ENCODE data around the gene DCDC2C.
A peak's percentile ranks its signal among the peaks of the same experiment; 100 is the strongest.

Gene DCDC2C

DNA sequence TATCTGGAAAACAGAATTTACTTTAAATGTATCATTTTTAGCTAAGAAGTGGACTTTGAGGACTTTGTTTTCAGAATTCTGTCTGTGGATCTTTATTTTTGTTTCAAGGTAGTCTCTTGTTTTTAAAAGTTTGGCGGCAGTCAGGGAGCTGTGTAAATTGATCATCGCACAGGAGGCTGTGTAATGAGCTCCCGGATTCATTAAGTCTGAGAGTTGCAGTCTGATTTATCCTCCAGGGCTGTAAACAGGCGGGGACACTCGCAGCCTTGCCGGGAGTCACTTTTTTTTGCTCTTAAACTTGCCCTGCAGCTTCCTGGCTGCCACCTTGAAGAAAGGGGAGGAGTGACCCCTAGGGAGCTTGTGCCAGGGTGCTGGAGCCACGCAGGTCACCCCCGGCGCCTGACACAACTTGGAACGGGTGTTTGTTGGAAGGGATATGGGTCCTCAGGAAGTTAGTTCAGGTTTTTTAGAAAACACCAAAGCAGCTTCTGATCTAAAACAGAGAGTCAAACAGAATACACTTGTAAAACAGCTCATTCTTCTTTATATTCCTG, 76.2 kb downstream of the DCDC2C start:
- Histone ChIP-seq H3K27ac (ENCODE audit: low read depth, low read length) (no peak overlapping the region), H3K4me1 (ENCODE audit: control insufficient read depth in 5 of 5, insufficient read depth in 5 of 5, low read length in 5 of 5) (peaks cover 0 to 29% (median 4%) of the 10 kb centered on the region in 5 donors), H3K9me3 (ENCODE audit: control insufficient read depth in 5 of 5, low read length in 5 of 5) (no peaks in the 10 kb centered on the region), H3K27me3 (ENCODE audit: control insufficient read depth in 5 of 5, insufficient read depth in 4 of 5, low read length in 5 of 5) (peaks cover 0 to 24% (median 12%) of the 10 kb centered on the region in 5 donors), H3K4me3 (ENCODE audit: low read depth in 1 of 5, low read length in 5 of 5) (no peak overlapping the region), H3K36me3 (ENCODE audit: control insufficient read depth in 5 of 5, insufficient read depth in 5 of 5, low read length in 5 of 5) (no peaks in the 10 kb centered on the region), H3K9ac (ENCODE audit: low read length in 5 of 5) (no peak overlapping the region)

- H3K4me3 ChIP-seq (ENCODE audit: low read depth in 1 of 5, low read length in 5 of 5) = peak overlapping the region in 4 of 5 donors; percentile 12 to 45 (median 29)
These were observed 77.4 kb downstream of the DCDC2C start for GRCh38 chr2:3780477-3781402.

DNA sequence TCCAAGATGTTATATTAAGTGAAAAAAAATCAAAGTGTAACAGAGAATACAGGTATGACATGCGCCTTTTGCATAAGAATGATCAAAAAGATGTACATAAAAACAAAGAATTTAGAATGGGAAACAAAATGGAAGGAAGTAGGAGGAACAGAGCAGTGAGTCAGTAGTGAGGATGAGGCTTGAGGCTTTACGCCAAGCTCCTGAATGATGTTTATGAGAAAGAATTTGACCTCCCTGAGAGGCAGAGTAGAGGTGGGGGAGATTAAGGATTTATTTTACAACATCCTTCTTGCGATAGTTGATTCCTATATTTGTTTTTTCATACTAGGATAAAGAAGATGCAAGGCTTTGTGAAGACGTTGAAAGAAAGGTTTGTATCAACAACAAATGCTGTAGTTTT, 81.4 kb downstream of the DCDC2C start:
- Histone ChIP-seq H3K9me3 (ENCODE audit: control insufficient read depth in 5 of 5, low read length in 5 of 5) (no peaks in the 10 kb centered on the region), H3K4me3 (ENCODE audit: low read depth in 1 of 5, low read length in 5 of 5) (no peak overlapping the region), H3K4me1 (ENCODE audit: control insufficient read depth in 5 of 5, insufficient read depth in 5 of 5, low read length in 5 of 5) (peaks cover 0 to 13% (median 4%) of the 10 kb centered on the region in 5 donors), H3K27me3 (ENCODE audit: control insufficient read depth in 5 of 5, insufficient read depth in 4 of 5, low read length in 5 of 5) (peaks cover 0 to 6% (median 3%) of the 10 kb centered on the region in 5 donors), H3K36me3 (ENCODE audit: control insufficient read depth in 5 of 5, insufficient read depth in 5 of 5, low read length in 5 of 5) (no peaks in the 10 kb centered on the region), H3K27ac (ENCODE audit: low read depth, low read length) (no peak overlapping the region), H3K9ac (ENCODE audit: low read length in 5 of 5) (no peak overlapping the region)

More at GRCh38 chr2:3780477-3781402, 77.4 kb downstream of the DCDC2C start:
- no peak overlapping the region for H3K27ac ChIP-seq (ENCODE audit: low read depth, low read length)
- peaks cover 0 to 24% (median 12%) of the 10 kb centered on the region in 5 donors for H3K27me3 ChIP-seq (ENCODE audit: control insufficient read depth in 5 of 5, insufficient read depth in 4 of 5, low read length in 5 of 5)
- H3K4me1 ChIP-seq (ENCODE audit: control insufficient read depth in 5 of 5, insufficient read depth in 5 of 5, low read length in 5 of 5) = peaks cover 0 to 29% (median 4%) of the 10 kb centered on the region in 5 donors
- no peaks in the 10 kb centered on the region for H3K36me3 ChIP-seq (ENCODE audit: control insufficient read depth in 5 of 5, insufficient read depth in 5 of 5, low read length in 5 of 5)
- H3K9ac ChIP-seq (ENCODE audit: low read length in 5 of 5) = peak overlapping the region in 1 of 5 donors; percentile 53
- no peaks in the 10 kb centered on the region for H3K9me3 ChIP-seq (ENCODE audit: control insufficient read depth in 5 of 5, low read length in 5 of 5)

- peaks cover 0 to 6% (median 4%) of the 10 kb centered on the region in 5 donors for H3K4me1 ChIP-seq (ENCODE audit: control insufficient read depth in 5 of 5, insufficient read depth in 5 of 5, low read length in 5 of 5)
- no peak overlapping the region for H3K27ac ChIP-seq (ENCODE audit: low read depth, low read length)
- peaks cover 0 to 6% (median 0%) of the 10 kb centered on the region in 5 donors for H3K27me3 ChIP-seq (ENCODE audit: control insufficient read depth in 5 of 5, insufficient read depth in 4 of 5, low read length in 5 of 5)
- no peak overlapping the region for H3K4me3 ChIP-seq (ENCODE audit: low read depth in 1 of 5, low read length in 5 of 5)
- no peaks in the 10 kb centered on the region for H3K36me3 ChIP-seq (ENCODE audit: control insufficient read depth in 5 of 5, insufficient read depth in 5 of 5, low read length in 5 of 5)
- H3K9ac ChIP-seq (ENCODE audit: low read length in 5 of 5) = no peak overlapping the region
- no peaks in the 10 kb centered on the region for H3K9me3 ChIP-seq (ENCODE audit: control insufficient read depth in 5 of 5, low read length in 5 of 5)
These were observed 82.0 kb downstream of the DCDC2C start for GRCh38 chr2:3785220-3785889.

- Histone ChIP-seq H3K9ac (ENCODE audit: low read length in 5 of 5) (no peak overlapping the region), H3K4me1 (ENCODE audit: control insufficient read depth in 5 of 5, insufficient read depth in 5 of 5, low read length in 5 of 5) (peaks cover 0 to 2% (median 0%) of the 10 kb centered on the region in 5 donors), H3K36me3 (ENCODE audit: control insufficient read depth in 5 of 5, insufficient read depth in 5 of 5, low read length in 5 of 5) (no peaks in the 10 kb centered on the region), H3K27me3 (ENCODE audit: control insufficient read depth in 5 of 5, insufficient read depth in 4 of 5, low read length in 5 of 5) (peaks cover 0 to 6% (median 0%) of the 10 kb centered on the region in 5 donors), H3K9me3 (ENCODE audit: control insufficient read depth in 5 of 5, low read length in 5 of 5) (no peaks in the 10 kb centered on the region), H3K4me3 (ENCODE audit: low read depth in 1 of 5, low read length in 5 of 5) (no peak overlapping the region), H3K27ac (ENCODE audit: low read depth, low read length) (no peak overlapping the region)
These were observed 82.5 kb downstream of the DCDC2C start for GRCh38 chr2:3785890-3786273.

DNA sequence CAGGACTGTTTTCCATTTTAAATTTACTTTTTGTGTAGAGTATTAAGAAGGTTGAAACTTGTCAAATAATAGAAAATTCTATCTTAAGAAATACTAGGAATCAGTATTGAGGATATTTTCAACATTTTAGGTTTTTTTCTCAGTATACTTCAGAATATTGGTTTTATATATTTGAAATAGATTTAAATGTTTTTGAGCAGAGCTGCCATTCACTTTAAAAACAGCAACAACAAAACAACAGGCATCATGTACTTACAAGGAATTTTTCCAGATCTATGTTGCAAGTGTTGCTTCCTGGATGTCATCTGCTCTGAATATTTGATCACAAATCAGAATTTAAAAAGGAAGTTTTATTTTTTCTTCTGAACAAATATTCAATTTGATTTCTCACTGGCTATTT, 84.4 kb downstream of the DCDC2C start:
- peaks cover 0 to 2% (median 0%) of the 10 kb centered on the region in 5 donors for H3K4me1 ChIP-seq (ENCODE audit: control insufficient read depth in 5 of 5, insufficient read depth in 5 of 5, low read length in 5 of 5)
- H3K4me3 ChIP-seq (ENCODE audit: low read depth in 1 of 5, low read length in 5 of 5) = no peak overlapping the region
- H3K9ac ChIP-seq (ENCODE audit: low read length in 5 of 5) = no peak overlapping the region
- peaks cover 0 to 6% (median 0%) of the 10 kb centered on the region in 5 donors for H3K27me3 ChIP-seq (ENCODE audit: control insufficient read depth in 5 of 5, insufficient read depth in 4 of 5, low read length in 5 of 5)
- H3K27ac ChIP-seq (ENCODE audit: low read depth, low read length) = no peak overlapping the region
- no peaks in the 10 kb centered on the region for H3K9me3 ChIP-seq (ENCODE audit: control insufficient read depth in 5 of 5, low read length in 5 of 5)
- no peaks in the 10 kb centered on the region for H3K36me3 ChIP-seq (ENCODE audit: control insufficient read depth in 5 of 5, insufficient read depth in 5 of 5, low read length in 5 of 5)

GRCh38 chr2:3789256-3789655, 85.9 kb downstream of the DCDC2C start:
- Histone ChIP-seq H3K27me3 (ENCODE audit: control insufficient read depth in 5 of 5, insufficient read depth in 4 of 5, low read length in 5 of 5) (peaks cover 0 to 6% (median 0%) of the 10 kb centered on the region in 5 donors), H3K4me1 (ENCODE audit: control insufficient read depth in 5 of 5, insufficient read depth in 5 of 5, low read length in 5 of 5) (peaks cover 0 to 2% (median 0%) of the 10 kb centered on the region in 5 donors), H3K9me3 (ENCODE audit: control insufficient read depth in 5 of 5, low read length in 5 of 5) (no peaks in the 10 kb centered on the region), H3K4me3 (ENCODE audit: low read depth in 1 of 5, low read length in 5 of 5) (no peak overlapping the region), H3K9ac (ENCODE audit: low read length in 5 of 5) (no peak overlapping the region), H3K36me3 (ENCODE audit: control insufficient read depth in 5 of 5, insufficient read depth in 5 of 5, low read length in 5 of 5) (no peaks in the 10 kb centered on the region), H3K27ac (ENCODE audit: low read depth, low read length) (no peak overlapping the region)

DNA sequence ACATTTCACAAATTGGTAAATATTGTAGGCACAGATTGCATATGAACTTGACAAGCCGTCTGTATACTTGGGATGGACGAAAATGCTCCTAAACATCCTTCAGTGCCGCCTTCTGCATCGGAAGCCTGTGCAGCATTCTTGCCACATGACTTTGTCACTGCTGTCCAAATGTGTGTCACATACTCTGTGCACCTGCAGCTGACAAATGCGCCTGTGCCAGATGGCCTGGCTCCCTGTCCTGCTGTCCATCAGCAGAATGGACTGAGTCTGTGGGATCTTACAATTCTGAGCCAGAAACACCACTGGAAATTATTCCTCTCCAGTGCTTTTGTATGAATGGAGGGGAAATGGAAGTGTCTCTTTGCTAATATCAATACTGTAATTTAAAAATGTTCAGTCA, 89.9 kb downstream of the DCDC2C start:
- H3K4me1 ChIP-seq (ENCODE audit: control insufficient read depth in 5 of 5, insufficient read depth in 5 of 5, low read length in 5 of 5) = no peaks in the 10 kb centered on the region
- H3K9ac ChIP-seq (ENCODE audit: low read length in 5 of 5) = no peak overlapping the region
- no peaks in the 10 kb centered on the region for H3K27me3 ChIP-seq (ENCODE audit: control insufficient read depth in 5 of 5, insufficient read depth in 4 of 5, low read length in 5 of 5)
- H3K4me3 ChIP-seq (ENCODE audit: low read depth in 1 of 5, low read length in 5 of 5) = no peak overlapping the region
- H3K27ac ChIP-seq (ENCODE audit: low read depth, low read length) = no peak overlapping the region
- H3K36me3 ChIP-seq (ENCODE audit: control insufficient read depth in 5 of 5, insufficient read depth in 5 of 5, low read length in 5 of 5) = no peaks in the 10 kb centered on the region
- H3K9me3 ChIP-seq (ENCODE audit: control insufficient read depth in 5 of 5, low read length in 5 of 5) = no peaks in the 10 kb centered on the region

GRCh38 chr2:3801506-3801905, 98.1 kb downstream of the DCDC2C start:
- no peaks in the 10 kb centered on the region for H3K27me3 ChIP-seq (ENCODE audit: control insufficient read depth in 5 of 5, insufficient read depth in 4 of 5, low read length in 5 of 5)
- H3K9me3 ChIP-seq (ENCODE audit: control insufficient read depth in 5 of 5, low read length in 5 of 5) = no peaks in the 10 kb centered on the region
- no peak overlapping the region for H3K9ac ChIP-seq (ENCODE audit: low read length in 5 of 5)
- no peak overlapping the region for H3K4me3 ChIP-seq (ENCODE audit: low read depth in 1 of 5, low read length in 5 of 5)
- H3K36me3 ChIP-seq (ENCODE audit: control insufficient read depth in 5 of 5, insufficient read depth in 5 of 5, low read length in 5 of 5) = no peaks in the 10 kb centered on the region
- no peak overlapping the region for H3K27ac ChIP-seq (ENCODE audit: low read depth, low read length)
- H3K4me1 ChIP-seq (ENCODE audit: control insufficient read depth in 5 of 5, insufficient read depth in 5 of 5, low read length in 5 of 5) = no peaks in the 10 kb centered on the region

Data from subcutaneous abdominal adipose tissue (tissue), 5 donors.